CD8-positive, alpha-beta memory T cell (primary cell): Measurements from ENCODE around the gene CRADD. TPM values are rescaled to one million over a fixed set of nuclear protein-coding genes. Genes with fewer than 3 reads are reported as not detected.

Experiments
- CTCF ChIA-PET: fragments of 350-600 bp; sonication (Branson Sonifier 250); formaldehyde crosslinking; loops from one replicate; lab custom pipeline; 2021; ENCODE audit warnings: antibody characterized with exemption; lab: Charles Lee
- POLR2A ChIA-PET: fragments of 350-600 bp; sonication (Branson Sonifier 250); formaldehyde crosslinking; loops from one replicate; lab custom pipeline; 2021; ENCODE audit warnings: antibody characterized with exemption; lab: Charles Lee
- DNase-seq, 5 donors: peaks; one replicate each; pipeline versions ENCODE4 v3.0.0 to v3.0.0-alpha.2; 2020 to 2022; ENCODE audit warnings: mixed read lengths in 1 of 5
- H3K27ac ChIP-seq: one replicate; pipeline ENCODE4 v1.7.0; 2013; ENCODE audit warnings: low read depth, mild to moderate bottlenecking, low read length, moderate library complexity
- H3K27me3 ChIP-seq: 2 replicates; pipeline ENCODE4 v1.7.0; 2013; ENCODE audit warnings: low read length, mild to moderate bottlenecking; ENCODE audit not compliant: insufficient read depth, poor library complexity, severe bottlenecking
- H3K36me3 ChIP-seq: 2 replicates; pipeline ENCODE4 v1.7.0; 2013; ENCODE audit warnings: mild to moderate bottlenecking, low read length, moderate library complexity; ENCODE audit not compliant: insufficient read depth
- H3K4me1 ChIP-seq: 2 replicates; pipeline ENCODE4 v1.7.0; 2013; ENCODE audit warnings: mild to moderate bottlenecking, low read length, moderate library complexity; ENCODE audit not compliant: insufficient read depth
- H3K4me3 ChIP-seq: 2 replicates; pipeline ENCODE4 v1.7.0; 2013; ENCODE audit warnings: mild to moderate bottlenecking, low read length
- H3K9me3 ChIP-seq: 2 replicates; pipeline ENCODE4 v1.7.0; 2013; ENCODE audit warnings: mild to moderate bottlenecking, low read length
- H3K27ac Mint-ChIP-seq, 8 donors: one replicate each; pipeline ENCODE4 v1.8.0; 2020 to 2021; ENCODE audit warnings: mixed read lengths in 8 of 8, mild to moderate bottlenecking in 6 of 8, inconsistent platforms in 3 of 8, moderate library complexity in 3 of 8
- H3K27me3 Mint-ChIP-seq, 2 donors: one replicate each; pipeline ENCODE4 v1.8.0; 2020 to 2021; ENCODE audit warnings: mixed read lengths in 2 of 2, mild to moderate bottlenecking in 1 of 2, moderate library complexity in 1 of 2
- H3K36me3 Mint-ChIP-seq, 3 donors: one replicate each; pipeline ENCODE4 v1.8.0; 2020 to 2021; ENCODE audit warnings: mixed read lengths in 3 of 3, inconsistent platforms in 1 of 3, mild to moderate bottlenecking in 1 of 3
- H3K4me1 Mint-ChIP-seq, 3 donors: one replicate each; pipeline ENCODE4 v1.8.0; 2020 to 2021; ENCODE audit warnings: mixed read lengths in 3 of 3, inconsistent platforms in 1 of 3, mild to moderate bottlenecking in 1 of 3
- H3K4me3 Mint-ChIP-seq, 7 donors: one replicate each; pipeline ENCODE4 v1.8.0; 2020 to 2021; ENCODE audit warnings: mixed read lengths in 7 of 7, mild to moderate bottlenecking in 6 of 7, moderate library complexity in 4 of 7, inconsistent platforms in 2 of 7
- H3K9me3 Mint-ChIP-seq, 5 donors: one replicate each; pipeline ENCODE4 v1.8.0; 2020 to 2022; ENCODE audit warnings: mixed read lengths in 5 of 5, mild to moderate bottlenecking in 3 of 5, moderate library complexity in 2 of 5, inconsistent platforms in 1 of 5
- polyA plus RNA-seq: library from polyadenylated mRNA; unstranded; fragments of 300-500 nt; fragmentation: Illumina TruSeq; gene quantifications from one replicate; pipeline ENCODE4 v1.2.3, GENCODE V29; 2021
- total RNA-seq, 2 experiments: library from RNA; stranded (reverse); gene quantifications; one replicate each; pipeline ENCODE4 v1.2.3, GENCODE V29; 2021

The CRADD gene
- total and polyA plus RNA-seq, 3 experiments from 2014 or later, result 8.6 to 13.2 (median 11.7) TPM

DNA sequence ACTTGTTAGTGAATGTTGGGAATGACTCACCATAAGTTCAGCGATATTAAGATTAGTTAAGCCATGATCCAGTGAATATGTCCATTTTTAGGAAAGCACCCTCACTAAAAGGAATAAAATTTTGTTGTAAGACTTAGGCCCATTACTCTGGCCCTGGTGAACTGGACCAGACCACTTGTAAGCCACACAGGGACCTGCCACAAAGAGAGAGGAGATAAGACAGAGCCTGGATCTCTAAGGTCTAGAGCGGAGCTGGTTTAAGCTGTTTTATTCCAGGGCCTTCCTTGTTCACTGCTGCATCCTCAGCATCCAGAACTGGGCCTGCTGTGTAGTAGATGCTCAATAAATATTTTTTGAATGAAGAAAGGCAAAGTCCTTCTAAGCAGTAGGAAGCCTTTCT is 79.1 kb downstream of the CRADD start:
- H3K27me3 ChIP-seq, result no peaks in the 10 kb centered on the region
- Mint-ChIP-seq H3K4me1 (peaks cover 2 to 15% (median 8%) of the 10 kb centered on the region in 3 donors), H3K4me3 (no peak overlapping the region), H3K9me3 (peaks cover 5 to 11% (median 7%) of the 10 kb centered on the region in 5 donors), H3K27me3 (peaks cover 0 to 3% of the 10 kb centered on the region in 2 donors), H3K36me3 (peaks cover 6 to 14% (median 7%) of the 10 kb centered on the region in 3 donors), H3K27ac (no peak overlapping the region)
- POLR2A ChIA-PET, result no interaction called here
- no peak for DNase-seq
- CTCF ChIA-PET, result no interaction called here
- peaks cover 8% of the 10 kb centered on the region for H3K4me1 ChIP-seq
- no peaks in the 10 kb centered on the region for H3K9me3 ChIP-seq
- no peak overlapping the region for H3K4me3 ChIP-seq
- H3K36me3 ChIP-seq, result no peaks in the 10 kb centered on the region
- H3K27ac ChIP-seq, result no peak overlapping the region

DNA sequence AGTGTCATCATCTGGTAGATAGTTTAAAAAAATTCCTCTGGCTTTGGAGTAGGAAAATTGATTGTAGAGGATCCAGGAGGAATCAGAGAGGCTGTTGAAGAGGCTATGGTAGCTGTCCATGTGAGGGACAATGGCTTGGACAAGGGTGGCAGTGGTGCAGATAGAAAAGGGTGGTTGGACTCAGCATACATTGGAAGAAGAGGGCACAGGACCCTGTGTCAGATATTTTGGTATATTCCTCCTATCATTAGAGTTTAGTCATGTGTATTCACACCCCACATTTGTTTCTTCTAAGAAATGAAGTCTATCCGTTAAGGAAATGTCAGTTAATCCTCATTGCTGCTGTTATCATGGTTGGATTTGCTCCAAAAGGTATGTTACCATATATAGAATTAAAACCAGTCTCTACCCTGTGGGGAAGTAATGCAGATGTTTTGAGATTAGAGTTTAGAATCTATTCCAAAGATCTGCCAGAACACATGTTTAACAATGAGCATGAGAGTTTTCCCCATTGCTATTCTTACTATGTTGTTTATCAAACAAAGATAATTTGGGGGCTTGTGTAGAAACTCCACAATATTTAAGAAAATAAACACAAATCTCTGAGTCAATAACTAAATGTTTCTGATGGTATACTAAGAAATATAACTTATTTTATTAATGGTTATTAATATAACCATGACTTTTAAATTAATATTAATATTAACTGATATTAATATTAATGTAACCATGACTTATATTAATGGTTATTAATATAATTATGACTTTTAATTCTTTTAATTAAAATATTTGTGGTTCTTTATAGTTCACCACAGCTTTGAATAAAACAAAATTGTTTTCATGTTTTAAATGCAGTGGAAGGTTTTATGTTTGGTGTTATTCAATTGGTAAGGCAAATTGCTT is 80.9 kb downstream of the CRADD start:
- no peaks in the 10 kb centered on the region for H3K36me3 ChIP-seq
- no peaks in the 10 kb centered on the region for H3K27me3 ChIP-seq
- no peak overlapping the region for H3K4me3 ChIP-seq
- no peak for DNase-seq
- Mint-ChIP-seq H3K4me3 (no peak overlapping the region), H3K27ac (no peak overlapping the region), H3K9me3 (peaks cover 0 to 5% (median 0%) of the 10 kb centered on the region in 5 donors), H3K27me3 (peaks cover 0 to 2% of the 10 kb centered on the region in 2 donors), H3K4me1 (peaks cover 4 to 15% (median 11%) of the 10 kb centered on the region in 3 donors), H3K36me3 (peaks cover 3 to 6% (median 3%) of the 10 kb centered on the region in 3 donors)
- CTCF ChIA-PET, result no interaction called here
- H3K9me3 ChIP-seq, result no peaks in the 10 kb centered on the region
- POLR2A ChIA-PET, result no interaction called here
- H3K4me1 ChIP-seq, result peaks cover 8% of the 10 kb centered on the region
- H3K27ac ChIP-seq, result peak overlapping the region; percentile 27

DNA sequence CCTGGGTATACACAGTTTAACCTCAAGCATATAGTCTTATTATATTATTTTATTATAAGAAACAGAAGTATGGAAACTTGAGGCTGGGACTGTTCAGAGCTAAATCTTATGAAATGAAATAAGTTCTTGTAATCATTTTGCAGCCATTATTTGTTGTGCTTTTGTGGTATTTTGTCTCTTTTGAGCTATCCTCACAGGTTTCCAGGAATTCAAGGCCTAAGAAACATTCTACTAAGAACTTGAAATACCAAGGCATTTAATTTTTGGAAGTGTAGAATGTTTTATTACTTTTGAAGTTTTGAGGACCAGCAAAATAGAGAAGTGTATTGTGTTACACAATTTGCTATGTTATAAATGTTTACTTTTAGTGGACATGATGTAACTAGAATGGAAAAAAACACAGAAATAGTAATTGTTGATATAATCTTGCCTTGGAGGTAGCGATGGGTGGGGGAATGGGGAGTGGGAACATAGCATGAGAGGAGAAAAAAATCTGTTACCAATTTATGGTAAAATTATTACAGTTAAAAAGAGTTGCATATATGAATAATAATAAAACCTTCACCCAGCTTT is 81.7 kb downstream of the CRADD start:
- peaks cover 0 to 4% (median 3%) of the 10 kb centered on the region in 3 donors for H3K36me3 Mint-ChIP-seq
- peaks cover 0 to 3% (median 0%) of the 10 kb centered on the region in 5 donors for H3K9me3 Mint-ChIP-seq
- peaks cover 0 to 2% of the 10 kb centered on the region in 2 donors for H3K27me3 Mint-ChIP-seq
- H3K4me3 Mint-ChIP-seq, result no peak overlapping the region
- Histone ChIP-seq H3K36me3 (no peaks in the 10 kb centered on the region), H3K9me3 (no peaks in the 10 kb centered on the region), H3K27ac (peak overlapping the region; percentile 41), H3K27me3 (no peaks in the 10 kb centered on the region), H3K4me3 (no peak overlapping the region), H3K4me1 (peaks cover 8% of the 10 kb centered on the region)
- ChIA-PET POLR2A (no interaction called here), CTCF (no interaction called here)
- no peak for DNase-seq
- no peak overlapping the region for H3K27ac Mint-ChIP-seq
- H3K4me1 Mint-ChIP-seq, result peaks cover 4 to 15% (median 13%) of the 10 kb centered on the region in 3 donors

DNA sequence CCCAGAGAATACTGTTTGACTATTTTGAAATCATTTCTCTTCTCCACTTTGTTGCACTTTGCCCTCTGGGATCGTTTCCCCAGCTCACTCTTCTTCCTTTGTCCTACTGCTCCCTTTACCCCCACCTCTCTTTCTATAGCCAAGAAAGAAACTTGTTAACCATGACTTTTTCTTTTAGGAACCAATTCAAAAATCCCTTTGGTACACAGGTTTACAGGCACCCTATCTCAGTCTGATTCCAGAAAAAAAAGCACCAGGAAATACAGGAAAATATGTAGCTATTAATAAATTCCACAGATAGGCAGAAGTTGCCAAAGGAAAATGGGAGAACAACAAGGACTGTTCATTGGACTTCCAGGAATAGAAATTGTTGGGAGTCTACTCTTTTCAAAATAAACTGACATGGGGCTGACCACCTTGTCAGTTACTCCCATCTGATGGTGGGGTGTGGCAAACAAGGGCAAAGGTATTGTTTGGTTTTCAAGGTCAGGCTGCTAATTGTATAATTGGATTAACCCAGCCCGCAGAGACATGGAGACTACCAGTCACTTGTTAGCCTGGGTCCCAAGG is 82.4 kb downstream of the CRADD start:
- POLR2A ChIA-PET, result no interaction called here
- H3K9me3 ChIP-seq, result no peaks in the 10 kb centered on the region
- no peaks in the 10 kb centered on the region for H3K9me3 Mint-ChIP-seq
- H3K36me3 ChIP-seq, result no peaks in the 10 kb centered on the region
- peaks cover 8% of the 10 kb centered on the region for H3K4me1 ChIP-seq
- no peak overlapping the region for H3K4me3 Mint-ChIP-seq
- no peak for DNase-seq
- H3K4me3 ChIP-seq, result no peak overlapping the region
- H3K27ac ChIP-seq, result peak overlapping the region; percentile 41
- CTCF ChIA-PET, result no interaction called here
- H3K36me3 Mint-ChIP-seq, result no peaks in the 10 kb centered on the region
- H3K27me3 ChIP-seq, result no peaks in the 10 kb centered on the region
- H3K27ac Mint-ChIP-seq, result peak overlapping the region in 1 of 8 donors; percentile 5
- peaks cover 2 to 15% (median 13%) of the 10 kb centered on the region in 3 donors for H3K4me1 Mint-ChIP-seq
- H3K27me3 Mint-ChIP-seq, result peaks cover 0 to 1% of the 10 kb centered on the region in 2 donors

DNA sequence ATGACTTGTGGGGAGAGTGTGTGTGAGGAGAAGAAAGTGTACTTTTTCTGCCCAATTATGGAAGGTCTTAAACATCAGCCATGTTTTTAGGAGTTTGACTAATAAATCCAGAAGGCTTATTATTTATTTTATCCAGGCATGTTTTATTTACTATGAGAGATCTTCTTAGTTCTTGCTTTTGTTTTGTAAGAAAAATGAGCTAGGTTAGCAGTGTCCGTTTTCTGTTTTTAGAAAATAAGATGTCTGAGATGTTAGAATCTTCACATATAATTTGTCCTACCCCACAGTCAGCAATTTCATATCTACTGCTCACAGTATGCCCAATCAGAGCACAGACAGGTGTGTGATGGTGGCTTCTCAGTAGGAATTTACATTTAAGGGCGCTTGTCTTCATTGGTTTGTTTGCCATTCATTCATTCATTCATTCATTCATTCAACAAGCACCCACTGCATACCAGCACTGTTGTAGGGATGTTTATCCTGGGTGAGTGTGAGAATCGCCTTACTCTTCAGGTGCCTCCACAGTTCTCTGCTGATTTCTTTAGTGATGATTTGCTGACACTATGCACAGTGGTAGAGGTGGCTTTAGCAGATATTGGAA is 83.2 kb downstream of the CRADD start:
- POLR2A ChIA-PET, result no interaction called here
- no peaks in the 10 kb centered on the region for H3K27me3 Mint-ChIP-seq
- Histone ChIP-seq H3K27ac (peak overlapping the region; percentile 41), H3K27me3 (no peaks in the 10 kb centered on the region), H3K9me3 (no peaks in the 10 kb centered on the region), H3K36me3 (no peaks in the 10 kb centered on the region), H3K4me1 (peaks cover 8% of the 10 kb centered on the region), H3K4me3 (no peak overlapping the region)
- H3K4me1 Mint-ChIP-seq, result peaks cover 2 to 15% (median 13%) of the 10 kb centered on the region in 3 donors
- H3K27ac Mint-ChIP-seq, result peak overlapping the region in 1 of 8 donors; percentile 57
- no peak overlapping the region for H3K4me3 Mint-ChIP-seq
- no peaks in the 10 kb centered on the region for H3K9me3 Mint-ChIP-seq
- no peak for DNase-seq
- CTCF ChIA-PET, result no interaction called here
- H3K36me3 Mint-ChIP-seq, result no peaks in the 10 kb centered on the region

DNA sequence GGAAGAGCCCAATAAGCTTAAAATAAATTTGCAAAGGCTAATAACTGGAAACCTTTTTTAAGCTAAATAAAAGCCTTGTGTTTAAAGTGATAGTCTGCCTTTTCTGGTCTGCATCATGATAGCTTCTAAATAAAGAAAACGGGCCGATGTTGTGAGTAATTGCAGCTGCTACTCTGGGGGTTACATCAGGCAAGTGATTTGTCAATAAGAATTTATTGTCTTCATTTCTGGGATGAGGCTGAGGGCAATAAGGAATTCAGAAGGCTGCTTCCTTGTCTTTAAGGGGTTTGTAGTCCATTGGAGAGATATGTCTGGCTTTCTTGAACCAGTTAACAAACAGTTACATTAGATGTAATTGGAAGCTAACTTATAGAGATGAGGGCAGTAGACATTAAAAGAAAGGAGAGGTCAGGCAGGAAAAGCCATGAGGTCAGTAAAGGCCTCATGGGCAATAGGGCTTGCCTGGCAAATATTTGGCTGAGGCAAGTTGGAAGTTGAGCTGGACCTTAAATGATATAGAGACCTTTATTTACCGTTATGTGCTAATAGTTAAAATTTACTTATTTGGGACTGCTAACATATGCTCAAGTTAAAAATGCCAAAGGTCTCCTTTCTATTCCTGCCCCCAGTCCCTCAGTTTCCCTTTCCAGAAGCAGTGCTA is 85.0 kb downstream of the CRADD start:
- DNase-seq, result no peak
- H3K9me3 ChIP-seq, result no peaks in the 10 kb centered on the region
- Mint-ChIP-seq H3K27me3 (no peaks in the 10 kb centered on the region), H3K4me3 (no peak overlapping the region), H3K9me3 (no peaks in the 10 kb centered on the region), H3K27ac (no peak overlapping the region), H3K4me1 (peaks cover 11 to 26% (median 23%) of the 10 kb centered on the region in 3 donors), H3K36me3 (no peaks in the 10 kb centered on the region)
- no peaks in the 10 kb centered on the region for H3K27me3 ChIP-seq
- H3K27ac ChIP-seq, result no peak overlapping the region
- H3K36me3 ChIP-seq, result no peaks in the 10 kb centered on the region
- no peak overlapping the region for H3K4me3 ChIP-seq
- POLR2A ChIA-PET, result no interaction called here
- peaks cover 19% of the 10 kb centered on the region for H3K4me1 ChIP-seq
- CTCF ChIA-PET, result interaction anchor here (0.8 to 1.9 kb wide), 2 partner anchors 260 to 339 kb away, joined by 3 to 4 read pairs; no protein-coding TSS in a partner anchor

DNA sequence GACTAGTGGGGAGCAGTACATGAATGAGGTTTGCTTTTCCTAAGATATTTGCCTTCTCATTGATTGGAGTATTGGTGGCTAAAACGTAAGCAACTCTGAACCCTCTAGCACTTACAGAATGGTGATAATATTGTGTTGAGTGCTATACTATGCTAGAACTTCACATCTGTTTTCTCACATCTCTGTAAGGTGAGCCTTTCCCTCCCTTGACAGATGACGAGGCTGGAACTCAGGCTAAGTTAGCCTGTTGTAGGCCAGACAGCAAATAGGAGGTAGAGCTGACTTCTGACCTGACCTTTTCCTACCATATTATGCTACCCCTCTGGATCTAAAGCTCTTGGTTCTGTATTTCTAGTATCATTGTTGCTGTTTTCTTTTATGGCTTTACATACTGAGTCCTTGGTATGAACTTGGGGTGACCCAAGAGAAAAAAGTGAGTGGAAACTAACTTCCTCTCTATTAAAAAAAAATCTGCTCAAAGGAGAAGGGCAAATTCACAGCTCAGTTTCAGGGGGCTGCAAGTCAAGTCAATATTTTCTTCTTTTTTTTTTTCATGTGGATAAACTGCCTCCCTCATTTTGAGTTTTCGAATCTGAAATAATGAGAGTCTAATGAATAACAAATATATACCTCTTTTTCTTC is 85.9 kb downstream of the CRADD start:
- Histone ChIP-seq H3K36me3 (no peaks in the 10 kb centered on the region), H3K9me3 (no peaks in the 10 kb centered on the region), H3K27me3 (no peaks in the 10 kb centered on the region), H3K27ac (peak overlapping the region; percentile 14), H3K4me3 (no peak overlapping the region), H3K4me1 (peaks cover 27% of the 10 kb centered on the region)
- no peak for DNase-seq
- H3K9me3 Mint-ChIP-seq, result no peaks in the 10 kb centered on the region
- ChIA-PET POLR2A (no interaction called here), CTCF (interaction anchor here (1.9 kb wide), 1 partner anchor 339 kb away, joined by 4 read pairs; no protein-coding TSS in a partner anchor)
- no peaks in the 10 kb centered on the region for H3K36me3 Mint-ChIP-seq
- H3K4me3 Mint-ChIP-seq, result no peak overlapping the region
- no peaks in the 10 kb centered on the region for H3K27me3 Mint-ChIP-seq
- H3K27ac Mint-ChIP-seq, result peak overlapping the region in 2 of 8 donors; percentile 36 to 39
- H3K4me1 Mint-ChIP-seq, result peaks cover 19 to 26% (median 25%) of the 10 kb centered on the region in 3 donors
